SKM-1 treated with dmso at 0.1 percent for 144 hours (cell line): ENCODE measurements around the gene KCNMB2.

ENCODE experiments used
- DNase-seq: peaks from one replicate; lab custom pipeline; 2025; ENCODE audit not compliant: unreplicated experiment; lab: John Stamatoyannopoulos, UW

KCNMB2 gene

GRCh38 chr3:178567611-178568010 lies 31.4 kb downstream of the KCNMB2 start:
- DNase-seq: no peak

DNA sequence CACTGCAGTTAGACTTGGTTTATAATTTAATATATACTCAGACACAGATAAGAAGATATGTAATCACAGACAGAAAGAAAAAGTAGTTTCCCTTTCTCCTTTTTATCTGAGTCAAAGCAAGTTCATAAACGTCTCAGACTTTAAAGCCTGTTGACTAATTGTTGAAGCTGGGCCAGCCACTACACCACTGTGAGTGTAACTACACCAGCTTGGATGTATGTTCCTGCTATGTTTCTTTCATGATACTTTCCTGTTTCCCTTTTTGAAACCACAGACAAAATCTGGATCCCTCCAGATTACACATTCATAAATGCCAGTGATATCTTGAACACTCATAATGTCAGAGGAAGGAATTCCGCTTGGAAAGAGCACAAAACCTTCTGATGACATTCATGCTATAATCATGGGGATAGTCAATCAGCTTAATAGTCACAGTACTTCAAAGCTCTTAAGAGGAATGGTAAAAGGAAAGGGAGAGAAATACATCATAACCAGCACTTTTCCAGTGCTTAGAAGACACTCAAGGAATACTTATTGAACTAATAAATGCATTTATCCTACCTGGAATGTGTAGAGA lies 32.0 kb downstream of the KCNMB2 start:
- DNase-seq: no peak

DNA sequence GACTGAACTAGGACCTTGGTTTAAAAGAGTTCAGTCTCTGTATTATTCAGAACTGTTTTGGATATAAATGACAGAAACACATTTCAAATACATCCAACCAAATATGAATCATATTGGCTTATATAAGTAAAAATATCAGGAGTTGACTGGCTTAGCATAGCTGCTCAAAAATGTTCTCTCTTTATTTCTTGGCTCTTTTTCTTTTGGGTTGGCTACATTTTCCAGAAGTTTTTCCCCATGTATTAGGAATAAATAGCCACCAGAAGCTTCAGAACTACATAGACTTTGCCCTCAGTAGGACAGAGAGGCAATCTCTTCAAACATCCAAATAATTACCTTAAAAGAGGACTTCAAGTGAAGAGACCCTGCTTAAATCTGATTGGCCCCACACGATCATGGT lies 32.7 kb downstream of the KCNMB2 start:
- no peak for DNase-seq

DNA sequence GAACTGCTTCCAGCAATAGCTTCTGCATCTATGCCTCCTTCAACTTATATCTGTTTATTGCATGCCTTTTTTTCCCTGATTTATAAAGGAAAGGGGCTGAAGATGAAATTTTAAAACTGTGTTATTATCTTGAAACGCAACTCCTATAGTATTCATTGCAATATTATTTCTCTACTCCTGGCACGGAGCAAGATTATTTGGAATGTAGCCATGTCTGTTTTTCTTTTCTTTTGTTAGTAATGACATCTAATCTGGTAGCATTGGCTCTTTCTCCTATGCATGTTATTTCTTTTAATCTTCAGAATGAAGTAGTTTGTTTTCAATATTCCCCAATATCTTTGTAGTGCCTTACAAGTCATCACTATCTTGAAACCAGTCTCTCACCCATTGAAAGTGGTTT lies 33.6 kb downstream of the KCNMB2 start:
- no peak for DNase-seq

GRCh38 chr3:178583963-178584575 lies 47.8 kb downstream of the KCNMB2 start:
- no peak for DNase-seq

DNA sequence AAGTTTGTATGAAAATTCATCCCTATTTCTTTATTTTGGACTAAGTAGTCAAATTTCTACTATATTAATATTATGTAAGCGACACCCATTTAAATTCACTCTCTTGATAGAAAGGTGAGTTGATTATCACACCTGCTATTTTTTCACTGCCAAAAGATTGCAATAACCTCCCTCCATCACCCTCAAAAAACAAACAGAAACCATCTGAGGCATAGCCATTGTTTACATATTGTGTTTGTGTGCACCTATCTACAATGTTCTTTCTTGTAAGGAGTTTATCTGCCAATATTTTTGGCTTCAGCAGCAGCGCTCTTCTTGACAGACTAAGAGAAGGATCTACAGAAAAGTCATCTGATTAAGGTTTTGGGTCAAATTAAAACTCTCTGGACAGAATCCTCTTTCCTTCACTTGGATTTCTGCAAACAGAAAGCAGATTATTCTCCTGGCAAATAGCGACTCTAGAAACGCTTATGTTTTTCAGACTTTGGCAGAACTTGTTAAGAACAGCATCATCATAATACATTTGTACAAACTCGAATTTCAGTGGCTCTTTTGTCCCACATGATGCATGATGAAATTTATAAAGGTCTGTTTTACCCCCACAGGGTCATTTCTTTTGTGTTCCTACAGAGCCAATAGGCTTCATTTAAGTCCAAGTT lies 48.6 kb downstream of the KCNMB2 start:
- no peak for DNase-seq

DNA sequence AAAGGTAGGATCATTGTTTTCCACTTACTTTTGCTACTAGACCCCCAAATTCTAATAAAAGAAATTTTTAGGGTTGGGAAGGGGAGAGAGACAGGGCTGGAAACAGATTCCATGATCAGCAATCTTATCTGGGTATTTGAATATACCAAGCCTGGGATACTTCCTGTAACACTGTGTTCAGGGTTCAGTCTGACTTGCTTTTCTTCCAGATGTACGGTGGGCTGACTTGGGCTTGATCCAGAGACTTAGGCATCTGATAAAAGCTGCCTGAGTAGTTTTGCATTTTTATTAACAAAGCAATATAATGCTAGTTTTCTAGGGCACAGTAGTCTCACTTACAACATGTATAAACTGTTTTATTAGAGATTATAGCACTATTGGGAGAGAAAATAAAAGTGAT lies 49.2 kb downstream of the KCNMB2 start:
- DNase-seq: no peak

GRCh38 chr3:178586076-178586475 lies 49.8 kb downstream of the KCNMB2 start:
- no peak for DNase-seq

DNA sequence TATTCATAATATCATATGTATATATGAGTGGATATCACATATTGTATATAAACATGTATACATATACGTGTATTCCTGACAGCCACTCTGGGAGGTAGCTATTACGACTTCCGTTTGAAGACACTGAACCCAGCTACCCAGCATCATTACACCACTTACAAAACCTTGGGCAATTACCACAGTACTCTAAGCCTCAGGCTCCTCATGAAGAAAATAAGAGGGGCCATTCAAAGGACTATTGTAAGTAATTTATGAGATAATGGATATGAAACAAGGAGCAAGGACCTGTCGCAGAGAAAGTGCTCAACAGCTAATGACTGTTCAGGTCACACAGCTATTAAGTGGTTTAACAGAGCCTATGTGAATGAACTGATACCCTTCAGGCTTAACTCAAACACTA lies 52.4 kb downstream of the KCNMB2 start:
- DNase-seq: no peak

GRCh38 chr3:178593786-178594185 lies 57.5 kb downstream of the KCNMB2 start:
- no peak for DNase-seq

DNA sequence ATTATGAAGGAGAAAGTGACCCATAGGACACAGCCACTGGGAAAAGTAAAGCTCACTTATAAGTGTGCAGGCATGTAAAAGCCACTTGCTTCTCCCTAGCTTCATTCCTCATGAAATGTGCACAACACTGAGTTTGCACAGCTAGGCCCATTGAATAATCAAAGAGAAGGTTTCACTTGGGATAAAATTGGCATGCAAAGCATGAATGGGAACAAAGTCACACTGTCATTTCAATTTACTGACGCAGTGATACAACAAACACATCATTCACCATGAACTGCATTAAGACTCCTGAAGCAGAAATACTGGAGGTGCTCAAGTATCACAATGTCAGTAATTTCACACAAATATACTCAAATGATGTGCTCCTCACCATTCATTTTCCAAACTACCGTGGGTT lies 61.1 kb downstream of the KCNMB2 start:
- no peak for DNase-seq

- no peak for DNase-seq
Observed at GRCh38 chr3:178602856-178603255, 66.6 kb downstream of the KCNMB2 start.

DNA sequence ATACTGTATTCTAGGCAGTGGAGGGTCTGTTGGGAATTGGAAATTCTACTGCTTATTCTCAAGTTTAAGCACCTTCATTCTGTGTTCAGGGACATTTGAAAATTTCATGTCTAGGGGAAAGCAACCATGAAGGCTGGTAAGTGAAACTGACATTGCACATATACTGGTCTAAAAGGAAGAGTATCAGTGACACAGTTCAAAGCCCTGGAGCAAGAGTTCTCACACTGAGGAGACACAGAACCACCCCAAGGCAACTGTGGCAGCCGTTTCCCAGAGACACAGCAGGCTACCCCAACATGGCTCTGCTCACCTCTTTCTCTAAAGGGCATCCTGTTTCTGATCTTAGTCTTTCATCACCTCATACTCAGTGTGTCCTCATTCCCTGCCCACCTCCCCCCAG lies 67.5 kb downstream of the KCNMB2 start:
- DNase-seq: no peak

GRCh38 chr3:178618197-178618596 lies 82.0 kb downstream of the KCNMB2 start:
- no peak for DNase-seq

GRCh38 chr3:178618896-178619295 lies 82.7 kb downstream of the KCNMB2 start:
- no peak for DNase-seq

- no peak for DNase-seq
Observed at GRCh38 chr3:178623666-178624255, 87.5 kb downstream of the KCNMB2 start.

DNA sequence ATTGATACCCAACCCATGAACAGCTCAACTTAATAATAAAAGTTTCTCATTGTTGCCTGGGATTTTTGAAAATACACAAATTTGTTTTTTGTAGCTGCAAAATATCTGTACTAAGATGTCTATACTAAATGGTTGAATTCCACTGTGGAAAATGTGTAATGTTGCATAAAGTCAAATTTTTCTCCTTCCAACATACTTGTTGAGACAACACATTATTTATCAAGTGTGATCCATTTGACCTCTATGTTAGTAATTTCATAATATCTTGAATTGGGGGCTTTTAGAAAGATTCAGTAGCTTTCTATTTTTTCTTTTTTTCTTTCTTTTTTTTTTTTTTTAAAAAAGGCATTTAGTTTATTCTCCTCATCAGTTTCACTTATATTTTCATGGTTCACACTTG lies 88.0 kb downstream of the KCNMB2 start:
- DNase-seq: no peak

DNA sequence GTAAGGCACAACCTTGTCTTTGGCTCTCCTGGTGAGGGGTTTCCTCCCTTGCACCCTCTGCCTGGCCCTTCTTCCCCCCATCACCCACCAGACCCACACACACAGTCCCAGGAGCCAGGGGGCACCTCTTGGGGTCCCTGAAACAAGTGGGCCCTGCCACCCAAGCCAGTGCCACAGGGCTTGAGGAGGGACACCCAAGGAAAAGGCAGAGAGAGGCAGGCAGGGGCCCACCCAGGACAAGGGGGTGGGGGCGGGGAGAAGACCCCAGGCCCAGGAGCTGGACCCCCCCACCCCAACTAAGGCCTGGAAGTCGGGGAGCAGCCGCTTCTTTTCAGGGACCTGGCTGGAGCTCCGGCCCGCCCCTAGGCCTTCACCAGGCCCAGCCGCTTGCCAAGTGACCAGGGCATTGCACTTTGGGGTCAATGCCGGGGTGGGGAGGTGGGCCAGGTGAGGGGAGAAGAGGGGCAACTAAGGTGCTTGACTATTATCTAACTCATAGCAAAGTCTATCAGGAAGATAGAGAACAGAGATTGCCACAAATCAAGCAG lies 88.9 kb downstream of the KCNMB2 start:
- no peak for DNase-seq

- no peak for DNase-seq
Observed at GRCh38 chr3:178628037-178628436, 91.8 kb downstream of the KCNMB2 start.

DNA sequence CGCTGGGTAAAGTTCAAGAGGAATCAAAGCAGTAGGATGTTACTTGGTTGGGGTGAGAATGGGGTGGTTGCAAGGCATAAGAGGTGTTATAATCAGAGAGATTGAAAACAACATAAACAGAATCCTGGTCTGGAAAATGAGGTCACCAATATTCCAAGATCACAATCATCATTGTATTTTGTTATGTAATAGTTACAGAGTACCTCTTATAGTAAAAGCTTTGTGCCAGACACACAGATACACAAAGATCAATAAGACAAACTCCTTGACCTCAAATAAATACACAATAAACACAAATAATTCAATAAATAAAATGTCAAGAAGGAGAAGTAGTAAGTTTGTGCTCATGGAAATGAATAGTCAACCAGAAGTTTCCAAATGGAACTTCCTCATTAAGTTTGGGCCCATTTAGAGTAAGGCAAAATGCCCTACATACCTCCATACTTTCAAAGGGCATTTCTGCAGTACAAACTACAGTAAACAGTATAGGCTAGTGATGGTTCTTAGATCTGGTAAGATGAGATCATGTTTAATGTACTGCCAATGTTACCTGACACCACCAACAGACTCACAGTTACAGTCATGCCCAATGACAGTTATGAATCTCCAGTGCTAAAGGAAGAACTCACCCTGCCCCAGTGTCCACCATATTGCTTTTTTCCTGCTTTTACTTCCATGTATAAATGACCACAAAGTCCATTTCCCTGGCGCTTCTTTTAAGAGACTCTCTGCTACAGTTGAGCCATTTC lies 93.4 kb downstream of the KCNMB2 start:
- no peak for DNase-seq

DNA sequence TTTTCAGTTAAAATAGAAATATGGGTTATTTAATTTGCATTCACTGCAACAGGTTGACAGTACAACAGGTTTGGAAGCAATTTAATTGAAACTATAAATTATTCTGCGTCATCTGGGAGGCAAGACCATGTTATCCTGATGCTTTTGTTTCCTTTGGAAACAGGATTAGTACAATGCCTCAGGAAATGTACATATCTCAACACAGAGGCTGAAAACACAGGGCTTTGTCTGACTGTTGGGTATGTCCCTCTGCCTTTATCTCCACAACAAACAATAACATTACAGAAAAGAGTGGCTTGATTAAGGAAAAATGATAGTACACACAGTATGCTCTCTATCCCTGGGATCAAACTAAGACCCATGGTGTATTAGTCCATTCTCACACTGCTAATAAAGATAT lies 95.7 kb downstream of the KCNMB2 start:
- DNase-seq: no peak
